MM.1S (cell line): Measurements from ENCODE around the gene CALM1.

ENCODE experiments used
- EZH2 ChIP-seq: fragments of 300-600 bp; sonication (generic); optimal IDR thresholded peaks from 2 replicates; pipeline ENCODE3; 2017; ENCODE audit warnings: low read depth, mild to moderate bottlenecking, antibody characterized with exemption, low read length, mixed read lengths
- TF ChIP-seq, protein P1 (sequence below): fragments of 300-600 bp; sonication (generic); IDR thresholded peaks from 2 replicates; pipeline ENCODE4 v1.5.1; 2016; ENCODE audit warnings: antibody characterized with exemption, low read length, mixed read lengths

DNA sequence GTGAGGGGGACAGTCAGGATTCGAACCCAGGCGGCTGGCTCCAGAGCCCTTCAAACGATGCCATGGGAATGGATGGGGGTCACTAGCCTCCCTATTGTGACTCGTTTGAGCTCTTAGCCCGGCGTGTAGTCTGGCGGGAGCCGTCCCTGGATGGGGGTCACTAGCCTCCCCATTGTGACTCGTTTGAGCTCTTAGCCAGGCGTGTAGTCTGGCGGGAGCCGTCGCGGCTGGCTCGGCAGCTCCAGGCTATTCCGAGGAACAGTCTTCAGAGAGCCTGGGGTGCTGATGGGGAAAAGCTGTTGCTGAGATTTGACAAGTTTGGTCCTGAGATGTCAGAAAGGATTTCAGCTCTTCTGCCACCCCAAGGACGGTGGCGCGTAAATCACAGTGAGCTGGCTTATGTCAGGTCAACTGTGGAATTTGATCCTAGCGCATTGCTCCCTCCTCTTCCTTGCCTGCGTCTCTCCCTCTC is 58.3 kb downstream of the CALM1 start:
- TF ChIP-seq, protein P1, sequence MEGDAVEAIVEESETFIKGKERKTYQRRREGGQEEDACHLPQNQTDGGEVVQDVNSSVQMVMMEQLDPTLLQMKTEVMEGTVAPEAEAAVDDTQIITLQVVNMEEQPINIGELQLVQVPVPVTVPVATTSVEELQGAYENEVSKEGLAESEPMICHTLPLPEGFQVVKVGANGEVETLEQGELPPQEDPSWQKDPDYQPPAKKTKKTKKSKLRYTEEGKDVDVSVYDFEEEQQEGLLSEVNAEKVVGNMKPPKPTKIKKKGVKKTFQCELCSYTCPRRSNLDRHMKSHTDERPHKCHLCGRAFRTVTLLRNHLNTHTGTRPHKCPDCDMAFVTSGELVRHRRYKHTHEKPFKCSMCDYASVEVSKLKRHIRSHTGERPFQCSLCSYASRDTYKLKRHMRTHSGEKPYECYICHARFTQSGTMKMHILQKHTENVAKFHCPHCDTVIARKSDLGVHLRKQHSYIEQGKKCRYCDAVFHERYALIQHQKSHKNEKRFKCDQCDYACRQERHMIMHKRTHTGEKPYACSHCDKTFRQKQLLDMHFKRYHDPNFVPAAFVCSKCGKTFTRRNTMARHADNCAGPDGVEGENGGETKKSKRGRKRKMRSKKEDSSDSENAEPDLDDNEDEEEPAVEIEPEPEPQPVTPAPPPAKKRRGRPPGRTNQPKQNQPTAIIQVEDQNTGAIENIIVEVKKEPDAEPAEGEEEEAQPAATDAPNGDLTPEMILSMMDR: no peak
- no peak for TF ChIP-seq EZH2
